HCT116 (cell line): ENCODE results near the gene CBFA2T3. TPM values are rescaled to one million over a fixed set of nuclear protein-coding genes. Genes with fewer than 3 reads are reported as not detected.

Source experiments
- ATAC-seq: fragments of 200-7000 bp; cut with Tn5 transposase; 2 replicates; pipeline ENCODE4 v1.9.1; 2020; ENCODE audit warnings: mild to moderate bottlenecking, moderate library complexity
- BruUV-seq: library from RNA; stranded (reverse); fragments of 400-500 nt; replicated peaks from 2 replicates; lab custom pipeline; 2021; lab: Mats Ljungman, UMichigan
- CTCF ChIA-PET: fragments of 300-600 bp; sonication (Branson Sonifier 250); formaldehyde crosslinking; loops from one replicate; lab custom pipeline; 2021; ENCODE audit warnings: antibody characterized with exemption; lab: Charles Lee
- POLR2A ChIA-PET: fragments of 300-600, 350-600 bp; sonication (Branson Sonifier 250); formaldehyde crosslinking; loops from one replicate; lab custom pipeline; 2021; ENCODE audit warnings: antibody characterized with exemption; lab: Charles Lee
- RAD21 ChIA-PET, 2 experiments: fragments of 300-600 bp; sonication (Branson Sonifier 250); formaldehyde crosslinking; loops; one replicate each; lab custom pipeline; 2023; ENCODE audit warnings: low total read pairs in 2 of 2; ENCODE audit not compliant: uncharacterized antibody in 2 of 2, unreplicated experiment in 2 of 2, low non-redundant PET in 1 of 2; lab: Charles Lee
- DNase-seq: peaks from one replicate; pipeline ENCODE4 v3.0.0-alpha.2; 2010; ENCODE audit warnings: low read depth, low spot score
- H2AFZ ChIP-seq: fragments of 200-600 bp; shearing (Covaris generic), sonication (generic); 2 replicates; pipeline ENCODE4 v1.6.1; 2017; ENCODE audit warnings: low read depth, mixed run types, mixed read lengths, antibody characterized with exemption, low read length; ENCODE audit not compliant: poor library complexity, severe bottlenecking
- H3K27ac ChIP-seq: 2 replicates; pipeline ENCODE4 v1.5.1; 2012; ENCODE audit warnings: low read depth, low read length
- H3K27me3 ChIP-seq: fragments of 200-600 bp; sonication (generic); 2 replicates; pipeline ENCODE4 v1.6.1; 2016; ENCODE audit warnings: mixed run types, low read length, mixed read lengths; ENCODE audit not compliant: insufficient read depth
- H3K36me3 ChIP-seq, 2 experiments: fragments of 200-500 bp in 1 of 2; fragments of 200-600 bp in 1 of 2; sonication (Bioruptor generic) in 1 of 2; sonication (generic) in 1 of 2; 2 replicates each; pipeline versions ENCODE4 v1.5.1 to v1.6.1; 2014 to 2016; ENCODE audit warnings: low read length in 2 of 2, inconsistent platforms in 1 of 2, mixed read lengths in 1 of 2, mixed run types in 1 of 2; ENCODE audit not compliant: insufficient read depth in 2 of 2, control insufficient read depth in 1 of 2
- H3K4me1 ChIP-seq, 2 experiments: fragments of 200-600 bp in 1 of 2; sonication (generic) in 1 of 2; 2 replicates each; pipeline versions ENCODE4 v1.5.1 to v1.6.1; 2012 to 2017; ENCODE audit warnings: low read length in 2 of 2, inconsistent platforms in 1 of 2, mild to moderate bottlenecking in 1 of 2, mixed read lengths in 1 of 2, mixed run types in 1 of 2, moderate library complexity in 1 of 2; ENCODE audit not compliant: insufficient read depth in 2 of 2, control insufficient read depth in 1 of 2
- H3K4me2 ChIP-seq: fragments of 200-600 bp; sonication (generic); 2 replicates; pipeline ENCODE4 v1.6.1; 2017; ENCODE audit warnings: mixed run types, low read length, mixed read lengths
- H3K4me3 ChIP-seq, 2 experiments: fragments of 200-600 bp in 1 of 2; sonication (generic) in 1 of 2; replicated peaks in 1 of 2; 2 replicates each; pipeline ENCODE4 v1.5.1; 2011 to 2016; ENCODE audit warnings: low read length in 2 of 2, control low read depth in 1 of 2, low read depth in 1 of 2, mild to moderate bottlenecking in 1 of 2, mixed read lengths in 1 of 2, mixed run types in 1 of 2
- H3K79me2 ChIP-seq: fragments of 200-600 bp; sonication (generic); 2 replicates; pipeline ENCODE4 v1.6.1; 2017; ENCODE audit warnings: mild to moderate bottlenecking, mixed run types, low read length, moderate library complexity, mixed read lengths; ENCODE audit not compliant: insufficient read depth
- H3K9ac ChIP-seq: fragments of 200-600 bp; sonication (generic); 2 replicates; pipeline ENCODE4 v1.6.1; 2016; ENCODE audit warnings: low read length, mixed read lengths
- H3K9me2 ChIP-seq: fragments of 200-600 bp; sonication (generic), shearing (Covaris generic); 2 replicates; pipeline ENCODE4 v1.6.1; 2017; ENCODE audit warnings: mixed run types, mild to moderate bottlenecking, moderate library complexity; ENCODE audit not compliant: insufficient read depth
- H3K9me3 ChIP-seq, 2 experiments: fragments of 200-500 bp in 1 of 2; fragments of 200-600 bp in 1 of 2; sonication (Bioruptor generic) in 1 of 2; sonication (generic) in 1 of 2; 2 replicates each; pipeline ENCODE4 v1.6.1; 2014 to 2017; ENCODE audit warnings: low read length in 2 of 2, mixed read lengths in 2 of 2, inconsistent platforms in 1 of 2, low read depth in 1 of 2, mild to moderate bottlenecking in 1 of 2, mixed run types in 1 of 2, moderate library complexity in 1 of 2; ENCODE audit not compliant: control insufficient read depth in 1 of 2, insufficient read depth in 1 of 2
- H4K20me1 ChIP-seq: fragments of 200-600 bp; sonication (generic), shearing (Covaris generic); 2 replicates; pipeline ENCODE4 v1.6.1; 2017; ENCODE audit warnings: mixed run types, mild to moderate bottlenecking, moderate library complexity; ENCODE audit not compliant: insufficient read depth
- CBX3 ChIP-seq: IDR thresholded peaks from 2 replicates; pipeline ENCODE4 v1.6.1; 2012; ENCODE audit warnings: low read depth
- CEBPB ChIP-seq: IDR thresholded peaks from 2 replicates; pipeline ENCODE4 v1.6.1; 2012; ENCODE audit warnings: low read depth
- EGR1 ChIP-seq: IDR thresholded peaks from 2 replicates; pipeline ENCODE4 v1.6.1; 2012; ENCODE audit warnings: low read depth
- ELF1 ChIP-seq: IDR thresholded peaks from 2 replicates; pipeline ENCODE4 v1.6.1; 2012; ENCODE audit warnings: low read depth, borderline replicate concordance
- EZH2phosphoT487 ChIP-seq: fragments of 200-600 bp; IDR thresholded peaks from 2 replicates; pipeline ENCODE4 v1.6.1; 2018; ENCODE audit warnings: antibody characterized with exemption, borderline replicate concordance
- JUND ChIP-seq: IDR thresholded peaks from 2 replicates; pipeline ENCODE4 v1.6.1; 2012
- POLR2A ChIP-seq: IDR thresholded peaks from 2 replicates; pipeline ENCODE4 v1.7.0; 2011; ENCODE audit warnings: borderline replicate concordance; ENCODE audit not compliant: insufficient read depth, insufficient read length; ENCODE audit errors: extremely low read depth
- POLR2AphosphoS5 ChIP-seq: IDR thresholded peaks from 2 replicates; pipeline ENCODE4 v1.6.1; 2011; ENCODE audit warnings: mild to moderate bottlenecking, low read depth, low read length, moderate library complexity
- SIN3A ChIP-seq: IDR thresholded peaks from 2 replicates; pipeline ENCODE4 v1.6.1; 2012; ENCODE audit warnings: low read depth
- SP1 ChIP-seq: IDR thresholded peaks from 2 replicates; pipeline ENCODE4 v1.6.1; 2012; ENCODE audit warnings: low read depth
- SRF ChIP-seq: IDR thresholded peaks from 2 replicates; pipeline ENCODE4 v1.6.1; 2012; ENCODE audit warnings: low read depth
- TCF7L2 ChIP-seq: IDR thresholded peaks from 2 replicates; pipeline ENCODE4 v1.7.0; 2011; ENCODE audit warnings: borderline replicate concordance, inconsistent platforms; ENCODE audit not compliant: insufficient read depth, insufficient read length; ENCODE audit errors: extremely low read depth
- YY1 ChIP-seq: IDR thresholded peaks from 2 replicates; pipeline ENCODE4 v1.6.1; 2011; ENCODE audit warnings: low read length, low read depth, moderate library complexity, mild to moderate bottlenecking; ENCODE audit not compliant: insufficient replicate concordance; ENCODE audit errors: extremely low read depth
- intact Hi-C: fragments of 100-400 bp; cut with micrococcal nuclease; formaldehyde crosslinking; loops from 2 replicates; pipeline ENCODE4 v1.10.0; 2022
- total RNA-seq: library from RNA; stranded (reverse); gene quantifications from one replicate; pipeline ENCODE4 v1.2.1, GENCODE V29; 2021; ENCODE audit not compliant: unreplicated experiment
- TF ChIP-seq, protein P1 (sequence below), 3 experiments: fragments of 200-600 bp in 1 of 3; sonication (generic) in 1 of 3; IDR thresholded peaks in 2 of 3; conservative IDR thresholded peaks in 1 of 3; 2 replicates each; pipeline ENCODE4 v1.5.1; 2012 to 2017; ENCODE audit warnings: low read depth in 2 of 3, low read length in 2 of 3, antibody characterized with exemption in 1 of 3, borderline replicate concordance in 1 of 3, control low read depth in 1 of 3, mild to moderate bottlenecking in 1 of 3, mixed read lengths in 1 of 3, mixed run types in 1 of 3, moderate library complexity in 1 of 3; ENCODE audit not compliant: insufficient read depth in 1 of 3
- TF ChIP-seq, protein P2 (sequence below): IDR thresholded peaks from 2 replicates; pipeline ENCODE4 v1.6.1; 2012
- TF ChIP-seq, protein P3 (sequence below): IDR thresholded peaks from 2 replicates; pipeline ENCODE4 v1.6.1; 2012

CBFA2T3 gene
- total RNA-seq, 1 experiment from 2014 or later = 19.1 TPM

- ATAC-seq (no peak), DNase-seq (no peak)
- H3K27me3 ChIP-seq = no peaks in the 10 kb centered on the region
- H3K27ac ChIP-seq = no peak overlapping the region
- intact Hi-C loops = no loop called here
- H3K4me1 ChIP-seq = peaks cover 19 to 24% of the 10 kb centered on the region in 2 experiments
- no TSS peak for BruUV-seq
- no peaks in the 10 kb centered on the region for H3K36me3 ChIP-seq
- H3K9ac ChIP-seq = no peak overlapping the region
- ChIA-PET RAD21 (interaction anchor here in 1 of 2 experiments (0.6 kb wide), 1 partner anchor 41 kb away, joined by 3 read pairs; no protein-coding TSS in a partner anchor), CTCF (no interaction called here)
- no peak overlapping the region for H3K4me3 ChIP-seq
- H3K9me2 ChIP-seq = no peaks in the 10 kb centered on the region
- no peaks in the 10 kb centered on the region for H4K20me1 ChIP-seq
- H2AFZ ChIP-seq = no peak overlapping the region
- TF ChIP-seq, protein P1, sequence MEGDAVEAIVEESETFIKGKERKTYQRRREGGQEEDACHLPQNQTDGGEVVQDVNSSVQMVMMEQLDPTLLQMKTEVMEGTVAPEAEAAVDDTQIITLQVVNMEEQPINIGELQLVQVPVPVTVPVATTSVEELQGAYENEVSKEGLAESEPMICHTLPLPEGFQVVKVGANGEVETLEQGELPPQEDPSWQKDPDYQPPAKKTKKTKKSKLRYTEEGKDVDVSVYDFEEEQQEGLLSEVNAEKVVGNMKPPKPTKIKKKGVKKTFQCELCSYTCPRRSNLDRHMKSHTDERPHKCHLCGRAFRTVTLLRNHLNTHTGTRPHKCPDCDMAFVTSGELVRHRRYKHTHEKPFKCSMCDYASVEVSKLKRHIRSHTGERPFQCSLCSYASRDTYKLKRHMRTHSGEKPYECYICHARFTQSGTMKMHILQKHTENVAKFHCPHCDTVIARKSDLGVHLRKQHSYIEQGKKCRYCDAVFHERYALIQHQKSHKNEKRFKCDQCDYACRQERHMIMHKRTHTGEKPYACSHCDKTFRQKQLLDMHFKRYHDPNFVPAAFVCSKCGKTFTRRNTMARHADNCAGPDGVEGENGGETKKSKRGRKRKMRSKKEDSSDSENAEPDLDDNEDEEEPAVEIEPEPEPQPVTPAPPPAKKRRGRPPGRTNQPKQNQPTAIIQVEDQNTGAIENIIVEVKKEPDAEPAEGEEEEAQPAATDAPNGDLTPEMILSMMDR (IDR thresholded peaks at IDR 0.05 in 2 of 3, conservative IDR thresholded peaks at IDR 0.05 in 1 of 3; ENCODE audit: borderline replicate concordance in 1 of 3, insufficient read depth in 1 of 3, low read depth in 2 of 3, low read length in 2 of 3) = no peak
- TF ChIP-seq CEBPB (no peak), ELF1 (no peak), POLR2AphosphoS5 (no peak), EZH2phosphoT487 (no peak), SP1 (no peak), CBX3 (no peak), EGR1 (no peak), POLR2A (no peak), JUND (no peak), SRF (no peak), SIN3A (no peak), TCF7L2 (no peak), YY1 (no peak)
- TF ChIP-seq, protein P2, sequence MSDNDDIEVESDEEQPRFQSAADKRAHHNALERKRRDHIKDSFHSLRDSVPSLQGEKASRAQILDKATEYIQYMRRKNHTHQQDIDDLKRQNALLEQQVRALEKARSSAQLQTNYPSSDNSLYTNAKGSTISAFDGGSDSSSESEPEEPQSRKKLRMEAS = no peak
- TF ChIP-seq, protein P3, sequence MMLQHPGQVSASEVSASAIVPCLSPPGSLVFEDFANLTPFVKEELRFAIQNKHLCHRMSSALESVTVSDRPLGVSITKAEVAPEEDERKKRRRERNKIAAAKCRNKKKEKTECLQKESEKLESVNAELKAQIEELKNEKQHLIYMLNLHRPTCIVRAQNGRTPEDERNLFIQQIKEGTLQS = no peak
- TF ChIP-seq, all 23 proteins: peak for 0
- POLR2A ChIA-PET = no interaction called here
- Histone ChIP-seq H3K79me2 (peaks cover 25% of the 10 kb centered on the region), H3K9me3 (no peaks in the 10 kb centered on the region), H3K4me2 (no peak overlapping the region)
Observed at GRCh38 chr16:88853325-88853941, 123.6 kb downstream of the CBFA2T3 start.
